NCI-H1048 (cell line): ENCODE data around the gene ANP32A.
"Not testable (repeated sequence)": the region's sequence is repeated elsewhere in the genome, so short reads cannot be mapped to it uniquely, and the experiment has no call there.

Source experiments
- DNase-seq: peaks from one replicate; lab custom pipeline; 2025; lab: John Stamatoyannopoulos, UW

ANP32A gene

DNA sequence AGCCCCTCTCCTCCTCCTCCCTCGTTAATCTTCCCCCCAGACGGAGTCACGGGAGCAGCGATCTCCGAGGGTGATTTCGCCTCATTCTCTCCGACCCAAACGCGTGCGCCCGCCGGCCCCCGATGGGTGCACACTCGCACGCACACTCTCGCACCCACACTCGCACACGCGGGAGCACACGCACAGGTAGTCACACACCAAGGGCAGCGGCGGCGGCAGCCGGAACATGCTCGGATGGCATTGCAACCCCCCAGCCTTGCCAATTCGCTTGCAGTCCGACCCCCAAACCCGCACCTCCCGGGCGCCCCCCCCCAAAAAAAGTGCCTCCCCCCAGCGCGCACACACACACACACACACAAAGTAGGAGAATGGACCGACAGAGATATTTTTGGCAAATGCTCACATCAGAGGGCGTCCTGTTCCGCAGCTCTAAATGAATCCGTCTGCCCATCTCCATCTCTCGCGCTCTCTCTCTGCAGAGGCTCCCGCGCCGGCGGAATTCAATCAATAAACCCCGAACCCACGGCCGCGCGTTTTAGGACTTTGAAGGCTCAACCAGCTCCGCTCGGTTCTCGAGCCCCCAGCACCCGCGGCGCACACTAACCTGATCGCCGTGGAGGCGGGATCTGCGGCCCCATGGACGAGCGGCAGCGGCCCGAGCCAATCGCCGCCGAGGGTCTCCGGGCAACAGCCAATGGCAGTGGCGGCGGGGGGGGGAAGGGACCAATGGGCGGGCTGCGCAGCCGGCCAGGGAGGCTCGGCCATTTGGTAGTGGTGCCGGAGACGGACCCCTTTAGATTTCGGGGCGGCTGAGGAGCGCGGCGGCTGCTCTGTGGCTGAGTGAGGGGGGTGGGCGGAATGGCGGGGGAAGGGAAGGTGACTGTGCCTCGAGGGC, at the start of gene ANP32A:
Gene ANP32A, minus strand, starts transcription at position 601 of the 895 bp plus-strand sequence. Its CDS starts 144 bp downstream, at position 457.
- DNase-seq: peak; percentile 91

DNA sequence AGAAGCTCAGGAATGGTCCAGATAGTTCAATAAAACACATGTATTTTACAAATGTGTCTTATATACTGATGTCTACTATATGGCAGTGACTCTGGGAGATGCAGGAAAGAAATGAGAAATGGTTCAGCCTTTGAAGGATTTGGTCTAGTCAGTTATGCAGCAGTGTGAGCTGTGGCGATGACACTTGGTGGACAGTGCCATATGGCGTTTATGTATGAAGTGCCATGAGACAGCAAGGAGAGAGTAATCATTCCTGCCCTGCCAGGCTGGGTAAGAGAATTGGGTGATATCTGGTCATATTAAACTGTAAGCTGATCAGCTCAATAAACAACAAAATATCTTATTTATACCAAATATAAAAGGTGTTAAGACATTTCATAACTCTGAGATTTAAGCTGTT, 47.6 kb upstream of the ANP32A start:
- no peak for DNase-seq

GRCh38 chr15:68862415-68862814, 41.7 kb upstream of the ANP32A start:
- DNase-seq: no peak

- not testable (repeated sequence) for DNase-seq
Measured at GRCh38 chr15:68858666-68859065, 38.0 kb upstream of the ANP32A start.

- not testable (repeated sequence) for DNase-seq
Measured at GRCh38 chr15:68857443-68857842, 36.7 kb upstream of the ANP32A start.

GRCh38 chr15:68852461-68852860, 31.8 kb upstream of the ANP32A start:
- DNase-seq: no peak

DNA sequence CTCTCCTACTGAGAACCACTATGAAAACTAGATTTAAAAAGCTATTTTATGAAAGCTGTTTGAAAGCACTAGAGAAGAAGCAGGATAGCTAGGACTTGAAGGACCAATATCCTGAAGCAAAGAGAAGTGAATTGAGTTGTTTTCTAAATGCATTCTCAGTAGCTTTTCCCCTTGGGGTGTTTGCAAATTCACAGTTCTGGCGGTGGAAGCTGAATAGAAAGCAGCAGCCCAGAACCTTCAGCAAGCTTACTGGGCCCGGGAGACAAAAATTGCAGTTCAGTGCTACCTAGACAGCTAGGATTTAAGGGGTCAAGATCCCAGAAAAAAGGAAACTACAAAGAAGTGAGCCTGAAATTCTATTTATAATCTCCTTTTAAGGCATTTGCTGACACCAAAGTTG, 31.3 kb upstream of the ANP32A start:
- DNase-seq: no peak

DNA sequence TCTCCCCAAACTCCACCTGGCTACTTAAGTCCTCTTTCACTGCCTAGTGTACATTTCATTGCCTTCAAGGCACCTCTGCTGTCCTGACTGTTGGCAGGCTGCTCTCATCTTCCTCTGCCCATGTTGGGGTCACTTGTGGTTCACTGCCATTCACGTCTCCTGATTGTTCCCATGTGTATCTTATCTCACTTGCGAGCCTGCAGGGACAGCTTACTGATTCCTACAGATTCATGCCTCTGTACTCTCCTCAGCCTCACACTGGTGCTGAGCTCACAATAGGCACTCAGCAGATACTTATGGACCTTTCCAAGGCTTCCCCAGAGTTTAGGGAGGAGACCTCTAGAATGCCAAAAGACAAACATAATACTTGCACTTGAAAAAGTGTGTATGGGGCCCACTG, 28.8 kb upstream of the ANP32A start:
- DNase-seq: no peak

DNA sequence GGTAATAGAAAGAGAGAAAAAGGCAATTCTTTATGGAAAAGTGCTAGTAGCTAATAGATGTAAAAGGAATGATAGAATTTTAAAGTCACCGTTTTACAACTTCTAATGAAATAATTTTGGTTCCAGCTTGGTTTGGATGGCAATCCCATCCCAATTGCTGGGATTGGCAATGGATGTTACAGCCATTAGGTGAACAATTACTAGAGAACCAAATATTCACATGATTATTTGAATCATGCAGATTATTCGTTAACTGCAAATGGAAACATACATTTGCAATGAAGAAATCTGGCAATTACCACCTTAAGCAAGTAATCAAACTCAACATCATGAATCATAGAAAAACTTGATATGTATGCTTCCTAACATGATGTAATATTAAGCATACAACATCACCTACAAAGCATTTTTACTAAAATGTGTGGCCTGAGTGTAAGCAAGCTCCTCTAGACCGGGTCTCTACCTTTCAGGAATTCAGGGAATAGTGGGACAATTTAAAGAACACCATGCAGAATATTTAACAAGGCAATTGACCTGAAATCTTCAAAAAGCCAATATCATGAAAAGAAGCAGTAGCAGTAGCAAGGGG, 26.2 kb upstream of the ANP32A start:
- DNase-seq: no peak

GRCh38 chr15:68844856-68845550, 24.3 kb upstream of the ANP32A start:
- no peak for DNase-seq

DNA sequence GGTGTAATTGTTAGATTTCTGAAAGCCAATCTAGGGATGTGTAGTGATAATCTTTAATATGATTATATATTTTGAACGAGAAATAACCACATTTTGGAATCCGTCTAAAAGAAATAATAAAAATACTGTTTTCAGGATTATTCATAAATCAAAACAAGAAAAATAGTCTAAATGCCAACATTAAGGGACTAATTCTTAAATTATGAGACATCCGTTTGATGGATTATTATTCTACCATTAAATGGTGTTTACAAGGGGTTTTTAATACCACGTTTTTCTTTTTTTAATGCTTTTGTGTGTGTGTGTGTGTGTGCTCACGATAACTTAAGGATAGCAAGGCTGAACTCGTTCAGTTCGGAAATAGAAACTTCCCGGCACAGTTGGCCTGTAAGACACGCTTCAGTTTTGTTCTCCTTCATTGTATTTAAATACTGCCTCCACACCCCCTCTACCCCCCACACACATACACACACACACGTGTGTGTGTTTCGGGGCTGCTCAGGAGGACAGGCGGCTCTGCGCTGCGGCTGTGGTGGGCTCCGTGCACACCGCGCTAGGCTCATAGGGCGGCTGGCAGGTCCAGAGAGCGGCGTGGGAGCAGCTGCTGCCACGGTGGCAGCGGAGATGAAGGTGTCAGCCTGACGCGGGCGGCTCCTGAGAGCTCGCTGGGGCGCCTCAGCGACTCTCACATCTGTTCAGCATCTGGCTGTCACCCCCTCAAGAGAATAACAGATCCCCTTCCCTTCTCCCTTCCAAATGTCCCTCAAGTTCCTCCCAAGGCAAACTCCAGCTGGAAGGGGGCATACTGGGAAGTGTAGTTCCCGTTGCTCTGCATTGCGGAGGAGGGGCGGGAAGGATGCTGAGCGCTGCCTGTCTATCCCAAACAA, 23.0 kb upstream of the ANP32A start:
- no peak for DNase-seq

GRCh38 chr15:68842958-68843357, 22.3 kb upstream of the ANP32A start:
- DNase-seq: no peak

GRCh38 chr15:68834346-68834745, 13.7 kb upstream of the ANP32A start:
- DNase-seq: no peak

- DNase-seq: no peak
Measured at GRCh38 chr15:68833700-68834331, 13.1 kb upstream of the ANP32A start.

DNA sequence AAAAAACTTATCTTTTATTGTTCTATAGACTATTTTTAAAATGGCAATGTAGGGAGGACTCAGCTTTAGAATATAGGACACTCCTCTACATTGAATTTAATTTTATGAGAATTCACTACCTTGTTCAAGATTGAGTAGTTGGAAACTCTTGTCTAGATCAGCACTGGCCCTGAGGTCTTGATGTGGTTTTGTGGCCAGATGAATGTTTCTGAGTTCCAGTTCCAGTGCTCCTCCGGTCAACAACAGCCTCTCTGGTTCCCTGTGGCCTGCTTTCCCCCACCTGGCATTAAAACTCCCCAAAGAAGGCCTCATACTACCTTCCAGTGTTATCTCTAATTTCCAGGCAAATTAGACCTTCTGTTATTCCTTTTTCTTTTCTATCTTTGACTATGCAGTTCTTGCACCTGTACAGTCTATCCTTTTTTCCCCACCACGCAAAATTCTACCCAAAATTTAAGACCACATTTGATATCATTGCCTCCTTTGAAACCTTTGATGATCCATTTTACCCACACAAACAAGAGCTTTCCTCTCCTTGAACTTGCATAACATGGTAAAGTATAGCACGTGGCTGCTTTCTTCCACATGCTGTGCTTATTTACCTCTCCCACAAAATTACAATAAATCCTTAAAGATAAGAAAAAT, 9.6 kb upstream of the ANP32A start:
- no peak for DNase-seq

GRCh38 chr15:68829068-68829467, 8.4 kb upstream of the ANP32A start:
- DNase-seq: no peak

DNA sequence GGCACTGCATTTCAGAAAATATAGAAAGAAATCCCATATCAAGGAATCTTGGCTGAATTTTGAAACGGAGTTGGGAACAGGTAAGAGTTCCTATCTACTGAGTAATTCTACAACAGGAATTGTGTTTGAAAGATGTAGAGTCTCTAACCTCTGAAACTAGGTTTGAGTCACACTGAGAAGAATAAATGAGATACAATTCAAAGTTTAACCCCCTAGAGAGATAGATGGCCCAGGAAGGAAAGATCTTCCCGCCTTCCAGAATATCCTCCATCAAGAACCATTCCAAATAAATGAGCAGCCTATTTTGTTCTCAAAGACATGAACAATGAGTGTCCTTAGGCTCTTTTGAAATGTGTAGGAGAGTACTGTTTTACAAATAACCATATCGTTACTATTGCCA, 2.9 kb upstream of the ANP32A start:
- no peak for DNase-seq

DNA sequence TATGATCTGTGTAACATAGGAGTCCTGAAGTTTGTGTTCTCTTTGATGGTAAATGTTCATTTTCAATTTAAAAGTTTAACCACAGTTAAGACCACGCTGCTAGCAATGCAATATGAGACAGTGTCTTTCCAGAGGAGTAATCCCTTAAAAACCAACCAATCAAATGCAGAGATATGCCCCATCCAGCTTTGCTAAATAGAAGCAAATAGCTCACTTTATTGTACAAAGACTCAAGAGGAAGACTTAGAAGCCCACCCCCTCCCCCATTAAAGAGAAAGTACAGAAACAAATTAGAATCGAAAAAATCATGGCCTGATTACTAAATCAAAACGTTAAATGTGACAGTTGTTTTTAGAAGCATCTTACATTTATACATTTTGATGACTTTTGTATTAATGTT, 2.1 kb upstream of the ANP32A start:
- DNase-seq: no peak

- no peak for DNase-seq
Measured at GRCh38 chr15:68821841-68822381, 1.2 kb upstream of the ANP32A start.

- no peak for DNase-seq
Measured at GRCh38 chr15:68821190-68821840, 620 bp upstream of the ANP32A start.
